Head of caudate nucleus (tissue), 42 donors: ENCODE data around the gene ABL1.
A peak's percentile ranks its signal among the peaks of the same experiment; 100 is the strongest.

Experiments
- DNase-seq, 42 donors: peaks; one replicate each; pipeline versions ENCODE4 v3.0.0 to v3.0.0-alpha.2; 2020 to 2021; ENCODE audit warnings: mixed read lengths in 7 of 42
- intact Hi-C: fragments of 100-400 bp; cut with DNase I; formaldehyde crosslinking; loops from one replicate; pipeline ENCODE4 v1.15.0; 2022

ABL1 gene

DNA sequence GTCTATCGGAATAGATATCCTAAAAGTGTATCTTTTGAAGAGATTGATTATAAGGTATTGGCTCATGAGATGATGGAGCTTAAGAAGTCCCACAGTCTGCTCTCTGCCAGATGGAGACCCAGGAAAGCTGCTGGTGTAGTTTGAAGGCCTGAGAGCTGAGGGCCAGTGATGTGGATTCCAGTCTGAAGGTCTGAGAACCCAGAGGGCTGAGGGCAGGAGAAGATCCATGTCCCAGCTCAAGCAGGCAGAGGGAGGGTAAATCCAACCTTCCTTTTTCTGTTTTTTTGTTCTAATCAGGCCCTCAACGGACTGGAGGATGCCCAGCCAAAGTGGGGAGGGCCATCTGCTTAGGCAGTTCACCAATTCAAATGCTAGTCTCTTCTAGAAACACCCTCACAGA lies 11.0 kb upstream of the ABL1 start:
- DNase-seq, result no peak
- intact Hi-C loops, result no loop called here

DNA sequence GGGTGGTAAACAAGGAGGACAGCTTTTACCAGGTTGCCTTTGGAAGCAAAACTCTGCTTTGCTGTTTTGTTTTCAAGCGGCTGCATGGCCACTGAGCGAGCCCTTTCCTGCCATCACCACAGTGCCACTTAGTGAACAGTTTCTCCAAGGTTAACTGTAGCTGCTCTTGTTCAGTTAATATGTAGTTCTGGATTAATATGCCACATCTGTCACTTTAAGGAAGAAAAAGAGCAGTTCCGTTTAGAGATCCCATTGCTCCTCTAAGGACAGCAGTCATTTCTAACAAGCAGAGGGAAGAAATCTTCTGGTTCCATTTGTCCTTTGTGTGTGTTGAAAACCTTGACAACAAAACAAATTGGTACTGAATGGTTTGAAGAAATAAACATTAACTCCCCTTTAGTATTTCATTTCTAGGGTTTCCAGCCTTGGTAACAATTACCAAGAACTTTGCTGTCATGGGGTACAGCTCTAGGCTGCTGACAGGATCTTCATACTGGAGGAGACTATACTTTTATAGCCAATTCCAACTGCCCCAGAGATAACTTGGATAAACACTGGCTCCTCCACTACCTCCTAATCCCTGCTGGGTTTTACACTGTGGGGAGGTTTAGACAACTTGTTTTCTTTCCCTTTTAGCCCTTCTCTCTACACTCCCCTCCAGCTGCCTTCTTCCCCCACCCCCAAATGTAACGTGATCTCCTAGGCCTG lies 10.3 kb upstream of the ABL1 start:
- DNase-seq, result peak in 2 of 42 donors; percentile 35 to 49
- intact Hi-C loops, result no loop called here

DNA sequence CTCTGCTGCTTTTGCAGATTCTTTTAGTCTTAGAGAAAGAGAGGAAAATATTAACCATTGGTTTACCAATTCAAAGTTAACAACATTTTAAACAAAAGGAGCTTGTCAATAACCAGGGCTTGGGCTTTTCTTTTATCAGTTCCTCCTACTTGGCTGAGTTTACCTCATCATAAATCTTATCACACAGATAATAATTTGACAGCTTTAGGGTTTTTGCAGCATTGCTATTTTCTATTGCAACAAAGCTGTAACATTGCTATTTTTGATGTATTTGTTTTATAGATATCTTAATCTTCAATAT lies 9.8 kb upstream of the ABL1 start:
- intact Hi-C loops, result no loop called here
- DNase-seq, result no peak

DNA sequence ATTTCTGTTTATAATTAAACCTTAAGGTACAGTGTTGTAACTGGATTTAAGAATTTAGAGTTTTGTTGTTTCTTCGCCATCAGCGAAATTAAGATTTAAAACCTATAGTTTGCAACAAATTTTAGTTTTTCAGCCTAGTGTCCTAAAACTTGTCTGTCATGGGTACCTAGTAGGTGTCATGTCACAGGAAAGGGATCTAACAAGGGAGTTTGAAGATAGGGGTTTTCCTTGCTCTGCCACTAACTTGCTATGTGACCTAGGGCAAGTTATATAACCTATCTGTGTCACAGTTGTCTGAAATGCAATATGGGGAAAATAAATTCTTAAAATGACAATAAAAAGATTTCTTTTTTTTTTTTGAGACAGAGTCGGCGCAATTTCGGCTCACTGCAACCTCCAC lies 9.2 kb upstream of the ABL1 start:
- intact Hi-C loops, result no loop called here
- DNase-seq, result no peak

DNA sequence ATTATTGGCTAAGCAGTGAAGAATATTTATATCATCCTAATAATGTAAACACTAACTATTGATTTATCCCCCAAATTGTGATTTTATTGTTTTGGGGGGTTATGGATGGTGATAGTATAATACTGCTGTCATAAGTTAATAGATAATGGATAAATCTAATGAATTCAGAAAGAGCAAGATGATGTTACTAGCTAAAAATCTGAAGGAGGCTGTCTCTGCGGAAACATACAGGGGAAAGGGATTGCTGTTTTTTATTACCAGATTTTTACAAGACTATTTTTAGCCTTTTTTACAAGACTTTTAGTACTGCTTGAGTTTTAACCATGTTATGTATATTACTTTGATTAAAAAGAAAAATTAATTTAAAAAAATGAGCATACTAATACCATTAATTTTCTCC lies 5.3 kb upstream of the ABL1 start:
- intact Hi-C loops, result no loop called here

DNA sequence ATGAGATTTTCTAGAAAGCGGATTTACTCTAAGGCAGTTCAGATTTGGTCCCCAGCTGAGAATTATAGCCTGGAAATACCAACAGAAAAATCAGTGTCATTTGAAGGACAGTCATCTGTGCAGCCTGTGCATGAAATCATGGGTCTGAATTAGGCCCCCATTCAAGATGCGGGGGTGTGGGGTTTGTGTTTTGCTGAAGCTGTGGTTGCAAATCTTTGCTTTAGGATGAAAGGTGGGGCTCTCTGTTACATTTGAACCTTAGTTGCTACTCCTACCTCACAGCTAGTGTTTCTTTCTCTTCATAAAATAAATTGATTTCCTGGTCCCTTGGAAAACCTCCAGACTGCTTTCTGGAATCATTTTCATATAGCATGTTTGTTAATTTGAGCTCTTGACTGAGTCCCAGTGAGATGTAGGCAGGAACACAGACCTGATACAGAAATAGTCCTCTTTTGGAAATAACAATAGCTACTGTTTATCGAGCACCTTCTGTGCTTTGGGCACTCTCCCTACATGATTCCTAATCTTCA lies 4.8 kb upstream of the ABL1 start:
- intact Hi-C loops, result no loop called here
- DNase-seq, result no peak

More for the DNA sequence above, 5.3 kb upstream of the ABL1 start:
- DNase-seq, result no peak

DNA sequence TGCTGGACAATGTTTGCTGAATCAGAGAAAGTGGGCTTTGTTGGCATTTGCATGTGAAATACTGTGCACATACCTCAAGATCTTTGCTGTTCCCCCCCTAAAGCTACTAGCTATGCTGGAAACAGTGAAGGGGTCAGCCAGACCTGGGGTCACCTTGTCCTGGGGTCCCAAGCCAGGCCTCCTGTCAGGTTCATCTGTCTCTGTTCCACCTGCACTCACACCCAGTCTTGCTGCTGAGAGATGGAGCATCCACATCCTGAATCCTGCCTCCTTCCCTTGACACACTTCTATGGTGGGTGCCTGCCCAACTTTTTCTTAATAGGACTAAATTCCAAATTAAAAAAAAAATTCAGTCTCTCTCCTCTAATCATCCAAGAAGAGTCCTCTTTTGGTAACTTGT lies 4.0 kb upstream of the ABL1 start:
- DNase-seq, result no peak
- intact Hi-C loops, result no loop called here

DNA sequence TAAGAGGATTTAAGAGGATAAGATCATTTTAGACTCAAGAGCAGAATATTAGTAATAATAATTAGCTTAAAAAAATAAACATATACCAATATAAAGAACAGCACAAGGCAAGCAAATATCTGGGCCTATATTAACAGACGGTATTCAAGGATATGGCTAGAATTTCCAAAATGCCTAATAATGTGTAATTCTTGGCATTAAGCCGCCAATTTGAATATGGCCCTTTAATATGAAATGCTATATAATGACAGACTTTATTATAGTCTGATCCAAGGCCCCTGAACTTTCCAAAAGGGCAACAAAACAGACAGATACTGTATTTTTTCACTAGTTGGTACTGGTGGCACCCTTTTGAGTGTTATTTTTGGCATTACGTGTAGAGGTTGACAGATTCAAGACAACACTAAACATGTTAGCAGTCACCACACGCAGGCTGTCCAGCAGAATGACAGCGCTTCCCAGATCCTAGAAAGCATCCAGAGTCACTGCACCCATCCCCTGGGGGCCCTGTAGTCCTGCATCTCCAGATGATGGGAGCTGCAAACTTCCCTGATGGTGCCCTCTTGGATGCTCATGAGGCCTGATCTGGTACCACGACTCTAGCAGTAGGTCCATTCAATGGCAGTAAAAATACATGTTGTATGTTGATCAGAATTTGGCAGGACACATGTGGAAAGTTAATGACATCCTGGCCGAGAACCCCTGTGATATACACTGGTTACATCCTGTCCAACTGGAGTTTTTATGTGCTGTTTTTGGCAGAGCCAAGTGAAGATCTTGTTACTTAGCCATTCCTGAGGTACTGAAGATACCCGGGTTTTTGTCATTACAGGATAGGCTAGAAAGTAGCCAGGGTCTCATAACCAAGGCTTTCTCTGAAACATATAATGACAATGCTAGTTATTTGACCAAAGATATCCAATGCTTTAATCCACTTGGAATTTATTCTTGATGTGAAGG lies 1.7 kb upstream of the ABL1 start:
- DNase-seq, result no peak
- intact Hi-C loops, result no loop called here

DNA sequence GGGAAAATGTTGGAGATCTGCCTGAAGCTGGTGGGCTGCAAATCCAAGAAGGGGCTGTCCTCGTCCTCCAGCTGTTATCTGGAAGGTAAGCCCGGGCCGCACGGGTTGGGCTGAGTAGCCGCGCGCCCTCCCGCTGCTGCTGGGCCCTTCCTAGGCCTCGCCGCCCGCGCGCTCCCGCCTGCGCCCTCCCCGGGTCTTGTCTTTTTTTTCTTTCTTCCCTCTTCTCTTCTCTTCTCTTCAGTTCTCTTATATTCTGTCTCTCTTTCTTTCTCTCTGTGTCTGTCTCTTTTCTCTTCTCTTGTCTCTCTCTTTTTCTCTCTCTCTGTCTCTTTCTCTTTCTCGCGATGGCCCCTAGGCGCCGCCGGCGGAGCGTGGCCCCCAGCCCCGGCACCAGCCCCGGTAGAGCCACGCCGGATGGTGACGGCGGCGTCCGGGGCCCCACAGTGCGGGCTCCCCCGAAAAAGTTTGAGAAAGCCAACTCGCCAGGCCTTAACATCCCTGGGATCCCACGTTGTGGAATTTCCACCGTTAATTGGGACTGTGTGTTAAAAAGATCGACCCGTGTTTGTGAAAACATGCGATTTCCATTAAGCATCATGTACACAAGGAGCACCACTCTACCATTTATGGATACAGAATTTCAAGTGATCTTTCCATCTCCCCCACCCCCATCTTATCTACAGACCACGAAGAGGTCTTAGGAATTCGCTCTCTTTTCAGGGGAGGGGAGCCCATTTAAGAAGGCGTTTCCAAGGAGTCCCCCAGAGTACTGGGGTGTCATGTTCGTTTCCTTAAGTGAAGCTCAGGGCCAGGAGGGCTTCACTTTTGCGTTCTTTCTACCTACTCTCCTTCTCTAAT lies 616 bp downstream of the ABL1 start:
- intact Hi-C loops, result no loop called here
- peak in 32 of 42 donors; percentile 37 to 83 (median 54) for DNase-seq

DNA sequence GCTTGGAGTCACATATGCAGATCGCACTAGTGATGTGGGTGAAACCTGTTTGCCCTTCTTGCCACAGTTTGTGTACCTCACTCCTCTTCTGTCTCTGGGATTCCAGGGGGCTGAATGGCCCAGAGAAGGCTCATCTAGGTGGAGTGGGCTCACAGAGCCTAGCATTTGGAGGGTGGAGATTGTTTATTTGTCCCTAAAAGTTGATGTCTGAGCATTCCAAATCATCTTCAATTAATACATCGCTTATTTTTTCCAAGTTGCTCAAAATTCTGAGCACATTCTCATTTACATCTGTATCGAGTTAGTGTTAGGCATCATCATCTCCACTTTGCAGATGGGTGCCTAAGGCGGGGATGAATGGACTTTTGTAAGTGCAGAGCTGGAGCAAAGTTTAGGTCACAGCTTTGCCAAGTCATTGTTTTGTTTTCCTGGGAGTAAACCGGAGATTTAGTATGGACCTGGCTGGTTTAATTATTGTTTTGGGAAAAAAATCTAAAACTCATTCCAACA lies 2.0 kb downstream of the ABL1 start:
- intact Hi-C loops, result no loop called here

DNA sequence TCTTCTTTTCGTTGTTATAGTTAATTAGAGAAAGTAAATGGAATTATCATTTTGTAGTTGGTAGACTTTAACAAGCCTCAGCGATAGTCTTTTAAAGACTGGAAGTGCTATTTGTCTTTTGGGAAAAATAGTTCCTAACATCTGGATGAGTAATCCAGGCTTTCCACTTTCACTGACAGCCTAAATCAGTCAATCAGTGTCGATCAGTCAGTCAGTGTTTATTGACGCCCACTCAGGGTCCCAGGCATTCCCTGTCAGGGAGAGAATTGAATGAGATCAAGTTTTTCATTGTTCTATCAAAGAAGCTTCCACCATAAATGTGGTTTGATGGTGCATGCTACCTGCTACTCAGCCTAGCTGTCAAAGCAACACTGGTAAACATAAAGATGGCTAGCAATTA lies 2.6 kb downstream of the ABL1 start:
- intact Hi-C loops, result no loop called here
- no peak for DNase-seq

More for the DNA sequence above, 2.0 kb downstream of the ABL1 start:
- peak in 22 of 42 donors; percentile 43 to 83 (median 64) for DNase-seq

DNA sequence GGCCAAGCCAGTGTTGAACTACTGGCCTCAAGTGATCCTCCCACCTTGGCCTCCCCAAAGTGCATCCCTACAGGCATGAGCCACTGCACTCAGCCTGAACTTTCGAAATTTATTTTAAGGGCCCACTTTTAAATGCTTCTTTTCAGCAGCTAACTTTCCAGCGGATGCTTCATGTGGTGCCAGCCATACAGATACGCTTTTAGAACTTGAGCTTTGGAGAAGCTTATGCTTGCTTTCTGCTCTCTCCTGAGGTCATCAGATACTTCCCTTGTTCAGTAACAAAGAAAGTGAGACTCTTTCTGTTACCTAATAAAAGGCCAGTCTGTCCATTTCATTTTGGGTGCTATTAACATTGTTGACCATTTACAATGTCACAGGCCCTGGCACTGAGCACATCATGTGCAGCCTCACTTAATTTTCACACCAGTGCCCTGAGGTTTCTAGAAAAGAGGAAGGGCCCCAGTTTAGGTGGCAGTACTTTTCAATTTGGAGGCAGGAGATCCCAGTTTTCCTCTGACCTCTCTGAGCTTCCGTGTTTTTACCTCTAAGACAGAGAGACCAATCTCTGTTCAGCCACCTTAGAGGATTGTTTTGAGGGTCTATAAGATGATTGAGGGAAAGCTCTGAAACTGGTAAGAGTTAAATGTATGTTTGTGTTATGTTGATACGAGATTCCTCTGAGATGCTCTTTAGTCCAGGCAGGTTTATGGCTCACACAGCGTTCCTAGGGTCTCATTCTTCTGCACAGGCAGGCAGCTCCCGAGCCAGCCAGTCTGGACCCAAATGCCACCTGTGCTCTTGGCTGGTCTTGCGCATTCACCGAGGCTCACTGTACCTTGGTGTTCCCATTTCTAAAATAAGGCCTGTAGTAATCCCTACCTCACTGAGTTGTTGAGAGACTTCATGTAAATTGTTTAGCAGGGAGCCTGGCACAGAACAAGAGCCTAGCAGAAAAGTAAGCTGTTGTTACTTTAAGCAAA lies 4.4 kb downstream of the ABL1 start:
- intact Hi-C loops, result no loop called here
- DNase-seq, result no peak

DNA sequence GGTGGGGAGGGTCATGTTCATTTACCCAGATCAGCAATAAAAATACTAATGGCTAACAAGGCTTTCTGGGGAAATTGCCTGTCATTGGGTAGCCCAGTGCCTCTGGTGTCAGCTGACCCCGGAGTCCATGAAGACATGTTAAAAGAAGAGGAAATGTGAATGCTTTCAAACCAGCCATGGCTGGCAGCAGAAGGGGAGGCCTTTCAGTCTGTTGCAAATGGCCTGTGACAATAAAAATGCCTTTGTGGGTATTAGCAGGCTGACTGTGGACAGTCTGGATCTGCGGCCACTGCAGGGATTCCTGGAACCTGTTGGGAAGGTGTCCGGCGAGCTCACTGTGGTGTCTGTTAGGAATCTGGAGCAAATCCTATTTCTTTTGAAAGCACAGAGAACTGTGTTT lies 7.5 kb downstream of the ABL1 start:
- intact Hi-C loops, result no loop called here
- peak in 3 of 42 donors; percentile 32 to 72 (median 51) for DNase-seq

DNA sequence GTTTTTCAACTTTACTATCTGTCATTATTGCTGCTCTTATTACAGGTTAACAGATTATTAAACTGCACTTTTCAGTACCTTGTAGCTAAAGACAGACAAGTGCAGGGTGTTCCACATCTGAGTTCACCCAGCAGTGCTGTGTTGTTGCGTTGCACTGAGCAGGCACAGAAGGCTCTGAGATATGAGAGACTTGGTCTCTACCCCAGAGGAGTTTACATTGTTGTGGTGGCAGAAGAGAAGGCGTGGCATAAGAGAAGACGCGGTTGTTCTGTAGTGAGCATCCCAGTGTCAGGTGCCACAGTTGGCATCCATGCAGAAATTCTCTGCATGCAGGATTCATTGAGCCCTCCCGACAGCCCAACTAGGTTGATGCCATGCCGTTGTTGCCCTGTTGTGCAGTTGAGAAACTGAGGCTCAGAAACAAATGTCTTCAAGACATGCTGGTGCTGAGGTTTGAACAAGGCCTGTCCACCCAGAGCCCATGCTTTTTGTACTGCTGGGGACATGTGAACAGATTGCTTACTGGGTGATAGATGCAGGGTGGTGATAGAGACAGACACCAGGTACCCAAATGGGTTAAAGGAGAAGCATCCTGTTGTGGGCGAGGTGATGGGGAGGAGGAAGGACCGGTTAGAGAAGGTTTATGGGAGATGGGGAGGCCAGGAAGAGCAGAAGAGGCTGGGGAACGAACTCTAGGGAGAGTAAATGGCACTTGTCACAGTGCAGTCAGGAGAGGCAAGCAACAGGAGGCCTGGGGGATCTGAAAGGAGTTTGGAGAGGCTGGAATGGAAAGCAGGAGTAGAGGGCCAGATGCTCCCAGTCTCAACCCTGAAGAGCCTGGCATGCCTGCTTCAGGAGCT lies 8.2 kb downstream of the ABL1 start:
- intact Hi-C loops, result no loop called here
- DNase-seq, result no peak

DNA sequence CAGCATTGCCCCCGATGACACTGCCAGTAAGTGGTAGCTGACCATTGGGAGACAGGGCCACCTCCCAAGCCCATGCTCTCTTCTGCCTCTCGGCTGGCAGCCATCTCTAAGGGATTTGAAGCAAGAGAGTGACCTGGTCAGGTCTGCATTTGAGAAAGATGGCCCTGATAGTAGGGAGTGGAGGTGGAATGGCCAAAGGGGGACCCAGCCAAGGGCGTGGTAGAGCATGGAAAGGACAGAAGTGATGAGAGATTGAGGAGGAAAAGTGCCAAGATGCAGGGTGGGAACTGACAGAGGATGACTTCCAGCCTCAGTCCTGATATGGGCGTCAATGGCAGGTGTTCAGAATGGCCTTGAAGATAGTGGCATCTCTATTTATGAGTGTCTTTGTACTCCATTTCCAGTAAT lies 9.0 kb downstream of the ABL1 start:
- no peak for DNase-seq
- intact Hi-C loops, result no loop called here

DNA sequence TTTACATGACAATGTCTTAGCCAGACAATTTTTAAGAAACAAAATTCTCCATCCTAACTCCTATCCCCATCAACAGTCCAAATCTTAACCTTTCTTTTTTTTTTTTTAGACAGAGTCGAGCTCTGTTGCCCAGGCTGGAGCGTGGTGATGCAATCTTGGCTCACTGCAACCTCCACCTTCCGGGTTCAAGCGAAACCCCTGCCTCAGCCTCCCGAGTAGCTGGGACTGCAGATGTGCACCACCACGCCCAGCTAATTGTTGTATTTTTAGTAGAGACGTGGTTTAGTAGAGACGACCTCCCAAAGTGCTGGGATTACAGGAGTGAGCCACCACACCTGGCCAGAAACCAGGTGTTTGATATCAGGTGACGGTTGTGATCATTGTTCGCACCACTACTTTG lies 10.2 kb downstream of the ABL1 start:
- intact Hi-C loops, result no loop called here
- no peak for DNase-seq

DNA sequence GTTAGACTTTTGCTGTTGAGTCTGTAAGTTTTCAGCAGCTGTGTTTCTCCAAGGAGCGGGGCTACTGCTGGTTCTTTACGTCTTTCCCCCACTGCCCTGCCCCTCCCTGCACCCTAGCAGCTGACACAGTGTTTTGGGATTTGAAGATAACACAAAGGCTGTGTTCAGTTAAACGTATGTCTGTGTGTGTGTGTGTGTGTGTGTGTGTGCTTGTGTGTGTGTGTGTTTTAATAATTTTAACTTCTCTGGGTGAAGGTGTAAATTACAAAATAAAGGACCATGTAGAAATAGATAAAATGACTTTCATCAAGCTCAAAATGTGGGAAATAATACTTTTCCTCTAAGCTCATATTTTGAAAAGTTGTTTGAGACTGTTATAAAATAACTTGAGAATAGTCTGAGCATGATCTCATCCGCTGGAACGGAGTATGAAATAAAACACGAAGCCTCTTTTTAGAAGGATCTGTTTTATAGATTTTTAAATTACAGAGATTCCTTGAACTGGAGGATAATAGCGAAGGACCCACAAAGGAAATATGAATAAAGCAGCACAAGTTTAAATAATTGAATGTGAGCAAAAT lies 10.9 kb downstream of the ABL1 start:
- peak in 6 of 42 donors; percentile 27 to 57 (median 46) for DNase-seq
- intact Hi-C loops, result no loop called here
